Esophagus squamous epithelium (tissue), 4 donors: ENCODE measurements around the gene BOD1.

Experiments used
- POLR2A ChIP-seq, 4 donors: fragments of 450-650 bp; IDR thresholded peaks; one replicate each; pipeline ENCODE4 v1.6.1; 2017; ENCODE audit warnings: antibody characterized with exemption in 4 of 4, mild to moderate bottlenecking in 4 of 4, moderate library complexity in 3 of 4
- TF ChIP-seq, protein P1 (sequence below), 6 experiments: fragments of 450-650 bp in 4 of 6; fragments of 200-600 bp in 2 of 6; sonication (generic) in 2 of 6; IDR thresholded peaks; one replicate each; pipeline ENCODE4 v1.5.1; 2016 to 2019; ENCODE audit warnings: antibody characterized with exemption in 6 of 6, mild to moderate bottlenecking in 4 of 6, moderate library complexity in 4 of 6

DNA sequence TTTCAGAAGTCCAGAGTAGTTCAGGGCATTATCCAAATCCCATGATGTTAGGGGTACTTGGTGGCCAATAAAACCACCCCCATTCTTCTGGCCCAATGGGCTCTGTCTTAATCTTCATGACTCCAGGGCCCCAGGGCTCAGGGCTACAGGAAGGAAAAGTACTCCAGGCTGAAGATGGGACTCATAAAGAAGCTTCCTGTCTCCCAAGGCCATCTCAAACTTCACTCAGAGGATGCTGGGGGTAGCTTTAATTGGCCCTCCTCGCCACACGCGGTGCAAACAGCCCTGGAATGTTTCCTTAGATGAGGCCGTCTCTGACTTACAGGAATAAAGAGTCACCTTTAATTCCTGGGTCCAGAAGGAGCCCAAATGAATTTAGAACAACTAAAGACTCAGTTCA is 52.3 kb downstream of the BOD1 start:
- no peak for TF ChIP-seq POLR2A (IDR thresholded peaks at IDR 0.05)
- TF ChIP-seq, protein P1, sequence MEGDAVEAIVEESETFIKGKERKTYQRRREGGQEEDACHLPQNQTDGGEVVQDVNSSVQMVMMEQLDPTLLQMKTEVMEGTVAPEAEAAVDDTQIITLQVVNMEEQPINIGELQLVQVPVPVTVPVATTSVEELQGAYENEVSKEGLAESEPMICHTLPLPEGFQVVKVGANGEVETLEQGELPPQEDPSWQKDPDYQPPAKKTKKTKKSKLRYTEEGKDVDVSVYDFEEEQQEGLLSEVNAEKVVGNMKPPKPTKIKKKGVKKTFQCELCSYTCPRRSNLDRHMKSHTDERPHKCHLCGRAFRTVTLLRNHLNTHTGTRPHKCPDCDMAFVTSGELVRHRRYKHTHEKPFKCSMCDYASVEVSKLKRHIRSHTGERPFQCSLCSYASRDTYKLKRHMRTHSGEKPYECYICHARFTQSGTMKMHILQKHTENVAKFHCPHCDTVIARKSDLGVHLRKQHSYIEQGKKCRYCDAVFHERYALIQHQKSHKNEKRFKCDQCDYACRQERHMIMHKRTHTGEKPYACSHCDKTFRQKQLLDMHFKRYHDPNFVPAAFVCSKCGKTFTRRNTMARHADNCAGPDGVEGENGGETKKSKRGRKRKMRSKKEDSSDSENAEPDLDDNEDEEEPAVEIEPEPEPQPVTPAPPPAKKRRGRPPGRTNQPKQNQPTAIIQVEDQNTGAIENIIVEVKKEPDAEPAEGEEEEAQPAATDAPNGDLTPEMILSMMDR (IDR thresholded peaks at IDR 0.05), result no peak
